SJSA1 (cell line): ENCODE data around the gene ELFN2. TPM values are rescaled to one million over a fixed set of nuclear protein-coding genes. Genes with fewer than 3 reads are reported as not detected.

ENCODE experiments used
- DNase-seq, 2 experiments: peaks; one replicate each; pipeline ENCODE4 v3.0.0-alpha.2; 2015 to 2020; ENCODE audit warnings: low spot score in 2 of 2, low read depth in 1 of 2
- H3K27ac ChIP-seq: fragments of 250-450 bp; sonication (Bioruptor Pico); 2 replicates; pipeline ENCODE4 v1.5.1; 2020; ENCODE audit warnings: mild to moderate bottlenecking, moderate library complexity
- H3K27me3 ChIP-seq: fragments of 250-450 bp; sonication (Bioruptor Pico); replicated peaks from 2 replicates; pipeline ENCODE4 v1.5.1; 2020; ENCODE audit warnings: mild to moderate bottlenecking, moderate library complexity
- H3K36me3 ChIP-seq: fragments of 250-450 bp; sonication (Bioruptor Pico); 2 replicates; pipeline ENCODE4 v1.5.1; 2020; ENCODE audit warnings: mild to moderate bottlenecking
- H3K4me1 ChIP-seq: fragments of 250-450 bp; sonication (Bioruptor Pico); replicated peaks from 2 replicates; pipeline ENCODE4 v1.6.1; 2021; ENCODE audit warnings: mild to moderate bottlenecking
- H3K4me3 ChIP-seq: fragments of 250-450 bp; sonication (Bioruptor Pico); 2 replicates; pipeline ENCODE4 v1.5.1; 2020; ENCODE audit warnings: mild to moderate bottlenecking
- H3K9me3 ChIP-seq: fragments of 250-450 bp; sonication (Bioruptor Pico); replicated peaks from 2 replicates; pipeline ENCODE4 v1.5.1; 2020; ENCODE audit warnings: mild to moderate bottlenecking
- total RNA-seq: library from RNA; depleted of rRNA; stranded (reverse); fragments of >200 nt; shearing (Covaris generic); gene quantifications from 2 replicates; pipeline ENCODE4 v1.2.3, GENCODE V29; 2014

The ELFN2 gene
- total RNA-seq, 1 experiment from 2014 or later = 0.11 TPM

DNA sequence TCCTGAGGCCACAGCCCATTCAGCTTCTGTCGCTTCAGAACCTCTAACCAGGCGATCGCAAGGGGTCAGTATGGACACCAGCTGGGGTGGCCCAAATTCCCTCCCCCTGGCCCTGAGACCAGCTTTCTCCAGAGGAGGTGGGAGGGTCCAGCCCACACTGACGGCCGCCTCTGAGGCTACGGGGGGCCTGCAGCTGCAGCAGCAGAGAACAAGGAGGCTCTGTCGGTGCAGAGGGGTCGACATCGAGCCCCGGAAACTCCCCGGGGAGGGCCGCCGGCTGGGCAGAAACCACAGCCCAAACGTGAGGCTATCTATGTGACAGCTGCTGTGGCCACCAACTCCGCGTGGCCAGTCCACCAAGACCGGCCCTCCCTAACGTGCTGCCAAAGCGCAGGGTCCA lies 40.8 kb downstream of the ELFN2 start:
- Histone ChIP-seq H3K27me3 (peaks cover 25% of the 10 kb centered on the region; the same call in 1 of the 2 replicates), H3K27ac (no peak overlapping the region)

DNA sequence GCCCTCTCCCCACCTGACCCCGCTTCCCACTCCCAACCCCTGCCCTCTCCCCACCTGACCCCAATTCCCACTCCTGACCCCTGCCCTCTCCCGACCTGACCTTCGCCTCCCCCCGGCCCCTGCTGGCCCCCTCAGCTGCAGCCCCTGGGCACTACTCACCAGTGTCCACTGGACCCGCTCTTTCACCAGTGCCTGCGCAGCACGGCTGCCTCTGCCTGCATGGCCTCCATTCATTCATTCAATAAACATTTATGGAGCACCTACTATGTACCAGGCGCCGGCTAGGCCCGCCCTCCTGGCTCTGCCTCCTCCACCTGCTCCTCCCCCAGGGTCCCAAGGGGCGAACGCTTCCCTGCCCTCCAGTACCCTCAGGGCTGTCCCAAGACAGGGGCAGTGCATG lies 42.6 kb downstream of the ELFN2 start:
- DNase-seq = no peak
- Histone ChIP-seq H3K4me3 (no peak overlapping the region), H3K4me1 (no peaks in the 10 kb centered on the region), H3K9me3 (no peaks in the 10 kb centered on the region), H3K36me3 (no peaks in the 10 kb centered on the region), H3K27me3 (peaks cover 43% of the 10 kb centered on the region), H3K27ac (no peak overlapping the region)

More for the DNA sequence above, 40.8 kb downstream of the ELFN2 start:
- Histone ChIP-seq H3K4me3 (no peak overlapping the region), H3K36me3 (no peaks in the 10 kb centered on the region), H3K4me1 (no peaks in the 10 kb centered on the region), H3K9me3 (no peaks in the 10 kb centered on the region)
- no peak for DNase-seq

DNA sequence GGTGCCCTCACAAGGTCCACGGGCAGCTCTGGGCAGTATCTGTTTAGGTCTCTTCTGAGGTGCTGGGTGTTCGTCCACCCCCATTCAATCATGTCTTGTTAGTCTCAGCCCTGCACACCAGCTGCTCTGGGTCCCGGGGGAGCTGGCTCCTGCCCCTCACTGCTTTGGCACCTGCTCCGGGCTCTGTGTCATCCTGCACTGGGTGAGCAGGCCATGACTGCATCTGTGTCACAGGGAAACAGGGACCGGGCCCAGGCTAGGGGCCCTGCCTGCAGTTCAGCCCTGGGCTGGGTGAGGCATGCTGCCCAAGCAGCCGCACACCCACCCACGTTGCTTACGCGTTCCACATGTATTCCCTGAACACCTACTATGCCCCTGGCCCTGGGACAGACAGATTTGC lies 43.9 kb downstream of the ELFN2 start:
- no peak overlapping the region for H3K27ac ChIP-seq
- no peak overlapping the region for H3K4me3 ChIP-seq
- peaks cover 50% of the 10 kb centered on the region for H3K27me3 ChIP-seq
- no peaks in the 10 kb centered on the region for H3K9me3 ChIP-seq
- H3K36me3 ChIP-seq = no peaks in the 10 kb centered on the region
- no peaks in the 10 kb centered on the region for H3K4me1 ChIP-seq
- no peak for DNase-seq

DNA sequence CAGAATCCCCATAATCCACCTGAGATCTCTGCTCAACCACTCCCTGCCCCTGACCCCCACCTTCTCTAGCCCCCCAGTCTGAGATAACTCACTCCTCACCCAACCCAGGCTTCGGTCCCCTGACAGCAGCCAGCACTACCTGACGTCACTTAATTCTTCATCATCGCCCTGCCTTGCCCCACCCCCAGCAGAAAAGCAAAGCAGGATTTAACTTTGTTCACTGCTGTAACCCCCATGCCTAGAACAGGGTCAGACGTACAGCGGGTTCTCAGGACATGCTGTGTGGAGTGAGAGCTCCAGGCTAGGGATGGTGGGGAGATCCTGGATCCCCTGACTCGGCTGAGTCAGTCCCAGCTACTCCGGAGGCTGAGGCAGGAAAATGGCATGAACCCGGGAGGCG lies 45.8 kb downstream of the ELFN2 start:
- Histone ChIP-seq H3K9me3 (no peaks in the 10 kb centered on the region), H3K4me3 (no peak overlapping the region), H3K4me1 (no peaks in the 10 kb centered on the region), H3K36me3 (no peaks in the 10 kb centered on the region), H3K27me3 (peaks cover 56% of the 10 kb centered on the region), H3K27ac (no peak overlapping the region)
- DNase-seq = no peak

DNA sequence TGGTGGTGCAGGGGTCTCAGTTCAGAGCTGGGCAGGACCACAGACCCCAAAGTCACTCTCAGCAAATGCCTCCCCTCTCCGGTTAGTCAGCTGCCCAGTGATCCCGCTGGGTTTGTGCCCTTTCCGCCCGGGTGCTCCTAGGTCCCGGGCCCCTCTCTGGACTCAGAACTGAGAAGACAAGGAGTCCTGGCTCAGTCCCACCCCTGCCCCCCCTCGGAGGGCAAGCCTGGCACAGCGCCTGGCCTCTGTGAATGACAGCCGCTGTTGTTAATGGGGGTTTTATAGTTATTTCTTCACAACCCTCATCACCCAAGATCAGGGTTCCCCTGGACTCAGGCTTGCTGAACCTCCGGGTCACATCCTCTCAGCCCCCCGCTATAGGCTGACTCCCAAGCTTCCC lies 47.6 kb downstream of the ELFN2 start:
- Histone ChIP-seq H3K27ac (no peak overlapping the region), H3K4me1 (no peaks in the 10 kb centered on the region), H3K9me3 (no peaks in the 10 kb centered on the region), H3K36me3 (no peaks in the 10 kb centered on the region), H3K27me3 (peaks cover 59% of the 10 kb centered on the region), H3K4me3 (no peak overlapping the region)
- DNase-seq = no peak

DNA sequence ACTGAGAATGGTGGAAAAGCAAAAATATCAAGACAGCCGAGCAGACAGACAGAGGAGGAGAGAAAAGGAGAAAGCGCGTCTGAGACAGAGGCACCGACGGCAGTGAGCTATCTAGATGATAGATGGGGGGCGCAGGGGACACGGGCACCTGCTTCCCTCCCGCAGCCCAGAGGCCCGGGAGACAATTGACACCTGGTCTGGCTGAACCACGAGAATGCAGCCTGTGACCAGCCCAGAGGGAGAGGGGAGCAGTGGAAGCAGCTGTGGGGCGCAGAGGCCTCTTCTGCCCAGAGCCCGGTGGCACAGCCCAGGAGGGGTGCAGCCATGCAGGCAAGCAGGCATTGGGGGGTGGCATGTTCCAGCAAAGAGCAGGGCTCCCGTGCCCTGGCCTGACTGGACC lies 48.2 kb downstream of the ELFN2 start:
- Histone ChIP-seq H3K4me1 (no peaks in the 10 kb centered on the region), H3K36me3 (no peaks in the 10 kb centered on the region), H3K27ac (no peak overlapping the region), H3K4me3 (no peak overlapping the region), H3K9me3 (no peaks in the 10 kb centered on the region), H3K27me3 (peaks cover 59% of the 10 kb centered on the region)
- no peak for DNase-seq

DNA sequence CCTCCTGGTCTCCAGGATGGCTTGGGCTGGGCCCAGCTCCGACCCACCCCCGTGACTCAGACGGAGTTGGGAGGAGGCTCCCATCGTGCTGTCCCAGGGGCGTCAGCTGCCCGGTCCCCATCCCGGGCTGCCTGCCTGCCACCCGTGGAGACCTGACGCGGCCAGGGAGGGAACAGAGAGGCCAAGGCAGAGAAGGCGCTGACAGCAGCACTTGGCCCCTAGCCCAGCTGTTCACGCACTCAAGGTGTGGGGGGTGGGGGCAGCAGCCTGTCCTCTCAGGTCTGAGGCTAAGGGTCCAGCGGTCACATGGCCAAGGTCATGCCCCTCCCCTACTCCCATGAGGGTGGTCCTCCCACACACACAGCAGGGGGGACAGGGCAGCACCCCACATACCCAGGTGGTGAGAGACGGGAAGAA lies 48.6 kb downstream of the ELFN2 start:
- Histone ChIP-seq H3K27ac (no peak overlapping the region), H3K4me1 (no peaks in the 10 kb centered on the region), H3K27me3 (peaks cover 59% of the 10 kb centered on the region), H3K36me3 (no peaks in the 10 kb centered on the region), H3K4me3 (no peak overlapping the region), H3K9me3 (no peaks in the 10 kb centered on the region)
- no peak for DNase-seq

DNA sequence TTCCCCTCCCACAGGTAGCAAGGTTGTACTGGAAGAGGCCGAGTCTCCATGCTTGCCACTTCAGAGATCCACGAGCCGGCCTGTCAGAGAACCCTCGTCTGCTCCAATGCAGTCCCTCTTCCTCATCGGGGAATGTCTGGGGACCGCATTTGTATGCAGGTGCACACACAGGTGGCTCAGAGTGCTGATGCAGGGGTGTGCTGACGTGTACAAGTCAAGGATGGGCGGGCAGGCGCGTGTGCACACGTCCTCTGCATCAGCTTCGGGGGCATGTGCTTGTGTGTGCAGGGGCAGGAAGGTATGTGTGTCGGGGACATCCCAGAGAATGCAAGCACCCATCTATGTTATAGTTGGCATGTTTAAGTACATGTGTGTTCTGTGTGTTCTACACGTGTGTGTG lies 49.4 kb downstream of the ELFN2 start:
- no peak for DNase-seq
- Histone ChIP-seq H3K27ac (no peak overlapping the region), H3K9me3 (no peaks in the 10 kb centered on the region), H3K4me1 (no peaks in the 10 kb centered on the region), H3K27me3 (peaks cover 60% of the 10 kb centered on the region), H3K36me3 (no peaks in the 10 kb centered on the region), H3K4me3 (no peak overlapping the region)

DNA sequence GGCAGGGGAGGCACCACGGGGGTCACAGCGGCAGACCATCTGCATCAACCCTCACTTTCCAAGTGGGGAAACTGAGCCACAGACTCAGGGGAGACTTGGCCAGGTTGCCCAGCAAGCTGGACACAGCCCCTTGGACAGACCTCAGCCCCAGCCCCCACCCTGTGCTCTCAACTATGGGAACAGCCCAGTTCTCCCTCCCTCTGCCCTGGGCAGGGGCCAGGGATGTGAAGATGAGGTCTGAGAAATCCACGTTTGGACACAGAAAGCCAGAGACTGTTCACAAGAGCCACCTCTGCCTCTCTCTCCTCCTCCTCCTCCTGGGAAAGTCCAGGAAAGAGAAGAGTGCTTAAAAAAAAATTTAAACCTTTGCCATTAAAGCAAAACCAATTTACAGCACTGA lies 50.1 kb downstream of the ELFN2 start:
- Histone ChIP-seq H3K9me3 (no peaks in the 10 kb centered on the region), H3K27ac (no peak overlapping the region), H3K4me1 (no peaks in the 10 kb centered on the region), H3K27me3 (peaks cover 63% of the 10 kb centered on the region), H3K36me3 (no peaks in the 10 kb centered on the region), H3K4me3 (no peak overlapping the region)
- no peak for DNase-seq

DNA sequence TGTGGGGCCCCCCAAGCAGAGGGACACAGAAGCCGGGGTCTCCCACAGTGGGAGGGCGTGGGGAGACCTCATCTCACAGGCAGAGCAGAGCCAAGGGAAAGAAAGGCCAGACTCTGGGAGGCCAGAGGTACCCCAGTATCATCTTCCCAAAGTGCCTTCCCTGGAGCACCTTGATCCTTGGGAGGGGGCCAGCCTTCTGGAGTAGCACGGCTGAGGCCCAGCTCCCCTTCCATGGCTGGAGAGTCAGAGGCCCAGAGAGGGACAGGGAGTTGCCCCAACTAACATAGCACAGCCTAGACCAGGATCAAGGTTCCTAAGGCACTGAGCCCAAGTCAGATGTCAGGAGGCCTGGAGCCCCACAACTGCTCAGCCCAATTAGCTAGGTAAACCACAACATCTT lies 50.6 kb downstream of the ELFN2 start:
- Histone ChIP-seq H3K9me3 (no peaks in the 10 kb centered on the region), H3K36me3 (no peaks in the 10 kb centered on the region), H3K4me3 (no peak overlapping the region), H3K27me3 (peaks cover 65% of the 10 kb centered on the region), H3K27ac (no peak overlapping the region), H3K4me1 (no peaks in the 10 kb centered on the region)
- DNase-seq = no peak

DNA sequence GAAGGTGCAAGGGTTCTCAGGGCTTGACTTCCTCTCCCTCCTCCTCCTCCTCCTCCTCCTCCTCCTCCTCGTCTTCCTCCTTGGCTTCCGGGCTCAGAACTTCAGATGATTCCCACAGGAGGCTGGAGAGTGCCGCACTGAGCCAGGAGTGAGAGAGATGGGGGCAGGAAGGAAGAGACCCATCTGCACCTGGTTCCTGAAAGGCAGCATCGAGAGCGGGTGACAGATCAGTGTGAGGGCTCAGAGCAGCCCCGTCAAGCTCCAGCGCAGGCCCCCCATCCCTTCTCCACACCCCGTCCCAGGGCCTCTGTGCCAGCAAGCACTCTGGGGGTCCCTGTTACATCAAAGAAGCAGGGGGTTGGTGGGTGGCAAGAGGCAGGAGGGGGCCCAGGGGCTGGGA lies 51.5 kb downstream of the ELFN2 start:
- no peak overlapping the region for H3K27ac ChIP-seq
- H3K27me3 ChIP-seq = peaks cover 62% of the 10 kb centered on the region
- no peaks in the 10 kb centered on the region for H3K36me3 ChIP-seq
- DNase-seq = no peak
- no peak overlapping the region for H3K4me3 ChIP-seq
- H3K4me1 ChIP-seq = no peaks in the 10 kb centered on the region
- H3K9me3 ChIP-seq = no peaks in the 10 kb centered on the region

DNA sequence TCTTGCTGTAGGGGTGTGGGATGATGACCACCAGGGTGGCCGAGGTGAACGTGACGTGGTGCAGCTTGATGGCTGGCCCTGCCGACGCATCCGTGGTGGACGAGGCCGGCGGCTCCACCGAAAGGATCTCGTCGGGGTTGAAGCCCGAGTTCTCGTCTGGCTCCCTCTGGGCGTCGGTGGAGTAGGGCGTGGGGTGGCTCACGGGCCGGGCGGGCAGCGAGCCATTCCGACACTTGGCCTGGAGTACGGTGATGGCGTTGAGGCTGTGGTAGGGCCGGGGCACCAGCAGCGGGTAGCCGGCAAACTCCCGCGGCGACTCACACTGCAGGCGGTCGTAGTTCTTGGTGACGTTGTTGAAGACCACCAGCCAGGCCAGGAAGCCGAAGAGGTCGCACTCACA lies 52.7 kb downstream of the ELFN2 start:
- H3K27me3 ChIP-seq = peaks cover 49% of the 10 kb centered on the region
- no peak for DNase-seq
- H3K27ac ChIP-seq = no peak overlapping the region
- H3K36me3 ChIP-seq = no peaks in the 10 kb centered on the region
- H3K4me3 ChIP-seq = no peak overlapping the region
- no peaks in the 10 kb centered on the region for H3K9me3 ChIP-seq
- no peaks in the 10 kb centered on the region for H3K4me1 ChIP-seq

DNA sequence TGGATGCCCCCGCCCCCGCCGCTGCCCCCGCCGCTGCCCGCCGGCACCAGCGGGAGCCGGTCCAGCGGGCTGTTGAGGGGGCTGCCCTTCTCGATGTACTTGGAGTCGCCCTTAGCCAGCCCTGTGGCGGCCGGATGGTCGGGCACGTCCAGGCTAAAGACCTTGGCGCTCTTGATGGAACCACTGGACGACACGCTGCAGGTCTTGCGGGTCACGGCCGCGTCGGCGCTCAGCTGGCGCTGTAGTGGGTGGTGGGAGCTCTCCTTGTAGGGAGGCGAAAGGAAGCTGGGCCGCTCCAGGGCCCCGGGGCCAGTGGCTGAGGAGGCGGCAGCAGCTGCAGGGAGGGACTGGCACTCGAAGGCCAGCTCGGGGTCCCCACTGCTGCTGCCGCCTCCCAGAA lies 53.8 kb downstream of the ELFN2 start:
- H3K4me3 ChIP-seq = no peak overlapping the region
- no peak overlapping the region for H3K27ac ChIP-seq
- H3K9me3 ChIP-seq = no peaks in the 10 kb centered on the region
- no peak for DNase-seq
- no peaks in the 10 kb centered on the region for H3K36me3 ChIP-seq
- H3K4me1 ChIP-seq = no peaks in the 10 kb centered on the region
- peaks cover 38% of the 10 kb centered on the region for H3K27me3 ChIP-seq

DNA sequence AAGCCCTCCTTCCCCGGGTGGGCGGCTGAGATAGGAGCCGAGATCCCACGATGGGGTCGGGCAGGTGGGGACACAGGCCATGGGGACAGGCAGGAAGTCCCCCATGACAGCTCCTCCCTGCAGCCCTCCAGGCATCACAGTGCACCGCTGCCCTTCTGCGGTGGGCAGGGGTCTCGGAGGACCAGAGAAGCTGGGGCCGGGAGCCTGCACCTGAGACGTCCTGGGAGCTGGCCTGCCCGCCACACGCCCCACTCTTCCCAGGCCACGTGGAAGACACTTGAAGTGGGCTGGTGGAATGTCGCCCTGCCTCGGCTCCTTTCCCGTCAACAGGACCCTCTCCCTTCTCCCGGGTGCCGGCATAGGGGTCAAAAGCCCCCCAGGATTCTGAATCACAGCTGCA lies 55.4 kb downstream of the ELFN2 start:
- Histone ChIP-seq H3K36me3 (no peaks in the 10 kb centered on the region), H3K9me3 (no peaks in the 10 kb centered on the region), H3K4me3 (no peak overlapping the region), H3K4me1 (no peaks in the 10 kb centered on the region), H3K27ac (no peak overlapping the region), H3K27me3 (peaks cover 23% of the 10 kb centered on the region)
- DNase-seq = no peak

DNA sequence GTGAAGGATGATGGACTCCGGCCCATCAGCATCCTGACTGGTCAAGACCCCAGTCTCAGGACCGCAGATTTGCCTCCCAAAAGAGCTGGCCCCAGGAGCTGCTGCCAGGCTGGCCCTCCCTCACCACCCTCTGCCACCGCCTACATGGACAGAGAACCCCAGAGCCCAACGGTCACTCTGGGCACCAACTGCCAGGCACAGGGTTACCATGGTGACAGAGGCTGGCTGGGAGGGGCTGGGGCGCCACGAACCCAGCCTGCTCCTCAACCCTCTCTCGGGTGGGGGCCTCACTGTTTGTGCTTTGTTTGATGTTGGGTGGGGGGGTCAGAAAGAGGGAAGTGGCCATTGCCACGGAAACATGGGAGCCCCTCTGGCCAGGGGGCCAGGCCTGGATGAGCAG lies 55.8 kb downstream of the ELFN2 start:
- H3K36me3 ChIP-seq = no peaks in the 10 kb centered on the region
- peaks cover 19% of the 10 kb centered on the region for H3K27me3 ChIP-seq
- no peaks in the 10 kb centered on the region for H3K4me1 ChIP-seq
- H3K4me3 ChIP-seq = no peak overlapping the region
- no peak overlapping the region for H3K27ac ChIP-seq
- H3K9me3 ChIP-seq = no peaks in the 10 kb centered on the region
- no peak for DNase-seq
